HCT116 (cell line): ENCODE results near the gene COL23A1. TPM values are rescaled to one million over a fixed set of nuclear protein-coding genes. Genes with fewer than 3 reads are reported as not detected.

ENCODE experiments used
- ATAC-seq: fragments of 200-7000 bp; cut with Tn5 transposase; 2 replicates; pipeline ENCODE4 v1.9.1; 2020; ENCODE audit warnings: mild to moderate bottlenecking, moderate library complexity
- BruUV-seq: library from RNA; stranded (reverse); fragments of 400-500 nt; replicated peaks from 2 replicates; lab custom pipeline; 2021; lab: Mats Ljungman, UMichigan
- CTCF ChIA-PET: fragments of 300-600 bp; sonication (Branson Sonifier 250); formaldehyde crosslinking; loops from one replicate; lab custom pipeline; 2021; ENCODE audit warnings: antibody characterized with exemption; lab: Charles Lee
- POLR2A ChIA-PET: fragments of 300-600, 350-600 bp; sonication (Branson Sonifier 250); formaldehyde crosslinking; loops from one replicate; lab custom pipeline; 2021; ENCODE audit warnings: antibody characterized with exemption; lab: Charles Lee
- RAD21 ChIA-PET, 2 experiments: fragments of 300-600 bp; sonication (Branson Sonifier 250); formaldehyde crosslinking; loops; one replicate each; lab custom pipeline; 2023; ENCODE audit warnings: low total read pairs in 2 of 2; ENCODE audit not compliant: uncharacterized antibody in 2 of 2, unreplicated experiment in 2 of 2, low non-redundant PET in 1 of 2; lab: Charles Lee
- DNase-seq: peaks from one replicate; pipeline ENCODE4 v3.0.0-alpha.2; 2010; ENCODE audit warnings: low read depth, low spot score
- H2AFZ ChIP-seq: fragments of 200-600 bp; shearing (Covaris generic), sonication (generic); 2 replicates; pipeline ENCODE4 v1.6.1; 2017; ENCODE audit warnings: low read depth, mixed run types, mixed read lengths, antibody characterized with exemption, low read length; ENCODE audit not compliant: poor library complexity, severe bottlenecking
- H3K27ac ChIP-seq: 2 replicates; pipeline ENCODE4 v1.5.1; 2012; ENCODE audit warnings: low read depth, low read length
- H3K27me3 ChIP-seq: fragments of 200-600 bp; sonication (generic); 2 replicates; pipeline ENCODE4 v1.6.1; 2016; ENCODE audit warnings: mixed run types, low read length, mixed read lengths; ENCODE audit not compliant: insufficient read depth
- H3K36me3 ChIP-seq, 2 experiments: fragments of 200-500 bp in 1 of 2; fragments of 200-600 bp in 1 of 2; sonication (Bioruptor generic) in 1 of 2; sonication (generic) in 1 of 2; 2 replicates each; pipeline versions ENCODE4 v1.5.1 to v1.6.1; 2014 to 2016; ENCODE audit warnings: low read length in 2 of 2, inconsistent platforms in 1 of 2, mixed read lengths in 1 of 2, mixed run types in 1 of 2; ENCODE audit not compliant: insufficient read depth in 2 of 2, control insufficient read depth in 1 of 2
- H3K4me1 ChIP-seq, 2 experiments: fragments of 200-600 bp in 1 of 2; sonication (generic) in 1 of 2; 2 replicates each; pipeline versions ENCODE4 v1.5.1 to v1.6.1; 2012 to 2017; ENCODE audit warnings: low read length in 2 of 2, inconsistent platforms in 1 of 2, mild to moderate bottlenecking in 1 of 2, mixed read lengths in 1 of 2, mixed run types in 1 of 2, moderate library complexity in 1 of 2; ENCODE audit not compliant: insufficient read depth in 2 of 2, control insufficient read depth in 1 of 2
- H3K4me2 ChIP-seq: fragments of 200-600 bp; sonication (generic); 2 replicates; pipeline ENCODE4 v1.6.1; 2017; ENCODE audit warnings: mixed run types, low read length, mixed read lengths
- H3K4me3 ChIP-seq, 2 experiments: fragments of 200-600 bp in 1 of 2; sonication (generic) in 1 of 2; replicated peaks in 1 of 2; 2 replicates each; pipeline ENCODE4 v1.5.1; 2011 to 2016; ENCODE audit warnings: low read length in 2 of 2, control low read depth in 1 of 2, low read depth in 1 of 2, mild to moderate bottlenecking in 1 of 2, mixed read lengths in 1 of 2, mixed run types in 1 of 2
- H3K79me2 ChIP-seq: fragments of 200-600 bp; sonication (generic); 2 replicates; pipeline ENCODE4 v1.6.1; 2017; ENCODE audit warnings: mild to moderate bottlenecking, mixed run types, low read length, moderate library complexity, mixed read lengths; ENCODE audit not compliant: insufficient read depth
- H3K9ac ChIP-seq: fragments of 200-600 bp; sonication (generic); 2 replicates; pipeline ENCODE4 v1.6.1; 2016; ENCODE audit warnings: low read length, mixed read lengths
- H3K9me2 ChIP-seq: fragments of 200-600 bp; sonication (generic), shearing (Covaris generic); 2 replicates; pipeline ENCODE4 v1.6.1; 2017; ENCODE audit warnings: mixed run types, mild to moderate bottlenecking, moderate library complexity; ENCODE audit not compliant: insufficient read depth
- H3K9me3 ChIP-seq, 2 experiments: fragments of 200-500 bp in 1 of 2; fragments of 200-600 bp in 1 of 2; sonication (Bioruptor generic) in 1 of 2; sonication (generic) in 1 of 2; 2 replicates each; pipeline ENCODE4 v1.6.1; 2014 to 2017; ENCODE audit warnings: low read length in 2 of 2, mixed read lengths in 2 of 2, inconsistent platforms in 1 of 2, low read depth in 1 of 2, mild to moderate bottlenecking in 1 of 2, mixed run types in 1 of 2, moderate library complexity in 1 of 2; ENCODE audit not compliant: control insufficient read depth in 1 of 2, insufficient read depth in 1 of 2
- H4K20me1 ChIP-seq: fragments of 200-600 bp; sonication (generic), shearing (Covaris generic); 2 replicates; pipeline ENCODE4 v1.6.1; 2017; ENCODE audit warnings: mixed run types, mild to moderate bottlenecking, moderate library complexity; ENCODE audit not compliant: insufficient read depth
- CBX3 ChIP-seq: IDR thresholded peaks from 2 replicates; pipeline ENCODE4 v1.6.1; 2012; ENCODE audit warnings: low read depth
- EGR1 ChIP-seq: IDR thresholded peaks from 2 replicates; pipeline ENCODE4 v1.6.1; 2012; ENCODE audit warnings: low read depth
- EZH2phosphoT487 ChIP-seq: fragments of 200-600 bp; IDR thresholded peaks from 2 replicates; pipeline ENCODE4 v1.6.1; 2018; ENCODE audit warnings: antibody characterized with exemption, borderline replicate concordance
- JUND ChIP-seq: IDR thresholded peaks from 2 replicates; pipeline ENCODE4 v1.6.1; 2012
- POLR2A ChIP-seq: IDR thresholded peaks from 2 replicates; pipeline ENCODE4 v1.7.0; 2011; ENCODE audit warnings: borderline replicate concordance; ENCODE audit not compliant: insufficient read depth, insufficient read length; ENCODE audit errors: extremely low read depth
- POLR2AphosphoS5 ChIP-seq: IDR thresholded peaks from 2 replicates; pipeline ENCODE4 v1.6.1; 2011; ENCODE audit warnings: mild to moderate bottlenecking, low read depth, low read length, moderate library complexity
- RAD21 ChIP-seq: IDR thresholded peaks from 2 replicates; pipeline ENCODE4 v1.6.1; 2012; ENCODE audit warnings: low read depth, mild to moderate bottlenecking
- SIN3A ChIP-seq: IDR thresholded peaks from 2 replicates; pipeline ENCODE4 v1.6.1; 2012; ENCODE audit warnings: low read depth
- YY1 ChIP-seq: IDR thresholded peaks from 2 replicates; pipeline ENCODE4 v1.6.1; 2011; ENCODE audit warnings: low read length, low read depth, moderate library complexity, mild to moderate bottlenecking; ENCODE audit not compliant: insufficient replicate concordance; ENCODE audit errors: extremely low read depth
- ZFX ChIP-seq: fragments of 450-650 bp; IDR thresholded peaks from 2 replicates; pipeline ENCODE4 v1.6.1; 2017
- ZNF274 ChIP-seq: fragments of 200-500 bp; sonication (Bioruptor generic); IDR thresholded peaks from 2 replicates; pipeline ENCODE4 v1.6.1; 2014; ENCODE audit warnings: mild to moderate bottlenecking, low read depth, low read length, inconsistent platforms
- intact Hi-C: fragments of 100-400 bp; cut with micrococcal nuclease; formaldehyde crosslinking; loops from 2 replicates; pipeline ENCODE4 v1.10.0; 2022
- total RNA-seq: library from RNA; stranded (reverse); gene quantifications from one replicate; pipeline ENCODE4 v1.2.1, GENCODE V29; 2021; ENCODE audit not compliant: unreplicated experiment
- TF ChIP-seq, protein P1 (sequence below), 3 experiments: fragments of 200-600 bp in 1 of 3; sonication (generic) in 1 of 3; IDR thresholded peaks in 2 of 3; conservative IDR thresholded peaks in 1 of 3; 2 replicates each; pipeline ENCODE4 v1.5.1; 2012 to 2017; ENCODE audit warnings: low read depth in 2 of 3, low read length in 2 of 3, antibody characterized with exemption in 1 of 3, borderline replicate concordance in 1 of 3, control low read depth in 1 of 3, mild to moderate bottlenecking in 1 of 3, mixed read lengths in 1 of 3, mixed run types in 1 of 3, moderate library complexity in 1 of 3; ENCODE audit not compliant: insufficient read depth in 1 of 3
- TF ChIP-seq, protein P2 (sequence below): IDR thresholded peaks from 2 replicates; pipeline ENCODE4 v1.6.1; 2012
- TF ChIP-seq, protein P3 (sequence below): IDR thresholded peaks from 2 replicates; pipeline ENCODE4 v1.6.1; 2011; ENCODE audit warnings: mild to moderate bottlenecking, low read length, moderate library complexity; ENCODE audit not compliant: insufficient replicate concordance; ENCODE audit errors: extremely low read depth

Gene COL23A1
- total RNA-seq, 1 experiment from 2014 or later: not detected

DNA sequence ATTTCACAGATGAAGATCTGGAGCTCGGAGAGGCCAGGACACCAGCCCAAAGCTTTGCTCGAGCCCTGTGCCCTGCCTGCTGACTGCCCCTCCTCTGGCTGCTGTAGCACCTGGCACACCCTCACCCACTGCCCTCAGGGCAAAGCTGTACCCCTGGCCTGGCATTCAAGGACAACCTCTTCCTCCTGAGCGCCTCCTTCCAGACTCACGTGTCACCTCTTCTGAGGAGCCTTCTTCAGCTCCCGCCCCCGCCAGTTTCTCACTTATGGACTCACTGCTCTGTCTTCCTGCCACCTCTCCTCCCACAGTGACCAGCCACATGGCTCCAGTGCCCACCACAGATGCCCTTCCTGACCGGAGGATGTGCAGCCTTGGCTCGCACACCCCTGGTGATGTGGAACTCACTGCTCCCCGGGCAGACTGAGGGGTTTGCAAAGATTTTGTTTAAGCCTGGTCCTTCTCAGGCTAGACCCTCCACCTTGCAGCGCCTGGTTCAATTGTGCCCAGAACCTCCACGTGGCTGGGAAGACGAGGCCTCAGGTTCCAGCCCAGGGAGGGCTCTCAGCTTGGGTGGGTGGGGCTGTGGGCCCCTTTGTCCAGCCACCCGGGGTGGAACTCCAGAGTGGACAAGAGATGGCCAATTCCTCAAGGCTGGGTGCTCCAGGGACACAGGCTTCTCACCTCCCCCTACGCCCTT is 311.0 kb downstream of the COL23A1 start:
- Histone ChIP-seq H3K4me3 (no peak overlapping the region), H3K9me2 (no peaks in the 10 kb centered on the region), H3K79me2 (no peaks in the 10 kb centered on the region), H3K27ac (no peak overlapping the region), H3K4me2 (peak overlapping the region; percentile 66), H4K20me1 (no peaks in the 10 kb centered on the region), H3K9me3 (peaks cover 8 to 16% of the 10 kb centered on the region in 2 experiments; a peak in 2 of 4 replicates), H3K27me3 (no peaks in the 10 kb centered on the region), H3K36me3 (no peaks in the 10 kb centered on the region), H2AFZ (no peak overlapping the region), H3K4me1 (peaks cover 0 to 4% of the 10 kb centered on the region in 2 experiments; a peak in 2 of 4 replicates), H3K9ac (no peak overlapping the region)
- RAD21 ChIA-PET: interaction anchor here in 1 of 2 experiments (1.6 kb wide), 1 partner anchor 182 kb away, joined by 4 read pairs; no protein-coding TSS in a partner anchor
- POLR2A ChIA-PET: no interaction called here
- CTCF ChIA-PET: interaction anchor here (2.5 kb wide), 1 partner anchor 273 kb away, joined by 11 read pairs; no protein-coding TSS in a partner anchor
- intact Hi-C loops: no loop called here
- DNase-seq: no peak
- no TSS peak for BruUV-seq
- ATAC-seq: no peak
- TF ChIP-seq JUND (no peak), SIN3A (no peak), CBX3 (no peak), RAD21 (no peak), EZH2phosphoT487 (no peak), YY1 (no peak), ZFX (no peak), ZNF274 (no peak), POLR2A (no peak), EGR1 (no peak), POLR2AphosphoS5 (no peak)
- TF ChIP-seq, protein P1, sequence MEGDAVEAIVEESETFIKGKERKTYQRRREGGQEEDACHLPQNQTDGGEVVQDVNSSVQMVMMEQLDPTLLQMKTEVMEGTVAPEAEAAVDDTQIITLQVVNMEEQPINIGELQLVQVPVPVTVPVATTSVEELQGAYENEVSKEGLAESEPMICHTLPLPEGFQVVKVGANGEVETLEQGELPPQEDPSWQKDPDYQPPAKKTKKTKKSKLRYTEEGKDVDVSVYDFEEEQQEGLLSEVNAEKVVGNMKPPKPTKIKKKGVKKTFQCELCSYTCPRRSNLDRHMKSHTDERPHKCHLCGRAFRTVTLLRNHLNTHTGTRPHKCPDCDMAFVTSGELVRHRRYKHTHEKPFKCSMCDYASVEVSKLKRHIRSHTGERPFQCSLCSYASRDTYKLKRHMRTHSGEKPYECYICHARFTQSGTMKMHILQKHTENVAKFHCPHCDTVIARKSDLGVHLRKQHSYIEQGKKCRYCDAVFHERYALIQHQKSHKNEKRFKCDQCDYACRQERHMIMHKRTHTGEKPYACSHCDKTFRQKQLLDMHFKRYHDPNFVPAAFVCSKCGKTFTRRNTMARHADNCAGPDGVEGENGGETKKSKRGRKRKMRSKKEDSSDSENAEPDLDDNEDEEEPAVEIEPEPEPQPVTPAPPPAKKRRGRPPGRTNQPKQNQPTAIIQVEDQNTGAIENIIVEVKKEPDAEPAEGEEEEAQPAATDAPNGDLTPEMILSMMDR (IDR thresholded peaks at IDR 0.05 in 2 of 3, conservative IDR thresholded peaks at IDR 0.05 in 1 of 3; ENCODE audit: borderline replicate concordance in 1 of 3, insufficient read depth in 1 of 3, low read depth in 2 of 3, low read length in 2 of 3): no peak
- TF ChIP-seq, protein P2, sequence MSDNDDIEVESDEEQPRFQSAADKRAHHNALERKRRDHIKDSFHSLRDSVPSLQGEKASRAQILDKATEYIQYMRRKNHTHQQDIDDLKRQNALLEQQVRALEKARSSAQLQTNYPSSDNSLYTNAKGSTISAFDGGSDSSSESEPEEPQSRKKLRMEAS: no peak
- TF ChIP-seq, protein P3, sequence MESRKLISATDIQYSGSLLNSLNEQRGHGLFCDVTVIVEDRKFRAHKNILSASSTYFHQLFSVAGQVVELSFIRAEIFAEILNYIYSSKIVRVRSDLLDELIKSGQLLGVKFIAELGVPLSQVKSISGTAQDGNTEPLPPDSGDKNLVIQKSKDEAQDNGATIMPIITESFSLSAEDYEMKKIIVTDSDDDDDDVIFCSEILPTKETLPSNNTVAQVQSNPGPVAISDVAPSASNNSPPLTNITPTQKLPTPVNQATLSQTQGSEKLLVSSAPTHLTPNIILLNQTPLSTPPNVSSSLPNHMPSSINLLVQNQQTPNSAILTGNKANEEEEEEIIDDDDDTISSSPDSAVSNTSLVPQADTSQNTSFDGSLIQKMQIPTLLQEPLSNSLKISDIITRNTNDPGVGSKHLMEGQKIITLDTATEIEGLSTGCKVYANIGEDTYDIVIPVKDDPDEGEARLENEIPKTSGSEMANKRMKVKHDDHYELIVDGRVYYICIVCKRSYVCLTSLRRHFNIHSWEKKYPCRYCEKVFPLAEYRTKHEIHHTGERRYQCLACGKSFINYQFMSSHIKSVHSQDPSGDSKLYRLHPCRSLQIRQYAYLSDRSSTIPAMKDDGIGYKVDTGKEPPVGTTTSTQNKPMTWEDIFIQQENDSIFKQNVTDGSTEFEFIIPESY: no peak
